ENCODE results near the gene HADHA.
A peak's percentile ranks its signal among the peaks of the same experiment; 100 is the strongest.

Gene HADHA

DNA sequence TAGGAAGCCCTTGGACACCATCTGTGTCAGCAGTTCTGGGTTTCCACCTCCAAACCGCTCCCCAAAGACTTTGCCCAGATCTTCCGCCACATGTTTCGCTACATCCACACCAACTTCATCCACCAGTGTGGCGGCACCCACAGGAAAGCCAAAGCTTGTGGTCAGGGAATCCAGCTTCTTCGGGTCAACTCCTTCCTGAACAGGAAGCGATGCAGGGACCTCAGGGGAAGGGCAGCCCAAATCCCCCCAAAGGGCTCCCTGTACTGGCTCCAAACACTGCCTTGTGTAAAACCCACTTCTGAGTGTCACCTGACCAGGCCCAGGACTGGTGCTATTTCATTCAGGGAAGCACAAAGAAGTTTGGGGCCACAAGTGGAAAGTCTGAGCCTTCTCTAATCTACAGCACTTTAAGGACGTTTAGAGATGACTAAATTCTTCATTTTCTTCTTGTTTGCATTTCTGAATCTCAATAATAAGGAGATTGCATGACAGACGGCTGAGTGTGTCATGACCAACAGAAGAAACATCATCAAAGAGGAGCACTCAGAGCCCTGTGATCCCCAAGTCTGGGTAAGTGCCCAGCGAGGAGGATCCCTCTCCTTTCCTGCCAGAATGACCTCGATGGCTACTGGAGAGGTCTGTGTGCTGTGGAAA, 50.7 kb downstream of the HADHA start:
- Mint-ChIP-seq H3K27me3 (no peaks in the 10 kb centered on the region), H3K27ac (no peak overlapping the region), H3K4me1 (no peaks in the 10 kb centered on the region), H3K36me3 (peaks cover 42% of the 10 kb centered on the region), H3K9me3 (no peaks in the 10 kb centered on the region), H3K4me3 (no peak overlapping the region)
- DNase-seq = no peak
- CTCF ChIA-PET = no interaction called here

GRCh38 chr2:26191316-26192159, 52.9 kb downstream of the HADHA start:
- Mint-ChIP-seq H3K36me3 (peaks cover 27% of the 10 kb centered on the region), H3K4me3 (no peak overlapping the region), H3K4me1 (peaks cover 3% of the 10 kb centered on the region), H3K27me3 (no peaks in the 10 kb centered on the region), H3K27ac (no peak overlapping the region), H3K9me3 (no peaks in the 10 kb centered on the region)
- DNase-seq = no peak
- CTCF ChIA-PET = interaction anchor here (0.6 kb wide), 2 partner anchors 52 to 487 kb away, joined by 3 read pairs; no protein-coding TSS in a partner anchor

DNA sequence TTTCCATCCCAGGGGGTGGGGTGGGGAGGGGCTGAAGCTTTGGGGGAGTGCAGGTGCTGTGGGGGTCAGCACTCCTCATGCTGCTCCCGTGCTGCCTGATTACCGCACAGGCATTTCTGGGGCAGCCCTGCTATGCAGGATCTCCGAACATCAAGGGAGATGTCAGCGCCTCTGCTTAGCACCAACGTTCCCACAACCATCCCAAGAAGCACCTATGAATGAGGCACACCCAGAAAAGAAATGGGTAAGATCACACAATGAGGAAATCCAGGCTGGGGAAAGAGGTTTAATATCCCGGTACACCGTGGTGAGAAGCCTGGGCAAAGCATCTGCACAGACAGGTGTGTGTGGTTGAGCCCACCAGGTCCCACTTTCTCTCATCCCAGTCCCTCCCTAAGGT, 54.1 kb downstream of the HADHA start:
- Mint-ChIP-seq H3K27me3 (peaks cover 9% of the 10 kb centered on the region), H3K36me3 (peaks cover 25% of the 10 kb centered on the region), H3K9me3 (no peaks in the 10 kb centered on the region), H3K4me1 (peaks cover 11% of the 10 kb centered on the region), H3K4me3 (no peak overlapping the region), H3K27ac (peak overlapping the region; percentile 33)
- DNase-seq = no peak
- CTCF ChIA-PET = interaction anchor here (1.6 kb wide), 1 partner anchor 19 kb away, joined by 3 read pairs; no protein-coding TSS in a partner anchor

DNA sequence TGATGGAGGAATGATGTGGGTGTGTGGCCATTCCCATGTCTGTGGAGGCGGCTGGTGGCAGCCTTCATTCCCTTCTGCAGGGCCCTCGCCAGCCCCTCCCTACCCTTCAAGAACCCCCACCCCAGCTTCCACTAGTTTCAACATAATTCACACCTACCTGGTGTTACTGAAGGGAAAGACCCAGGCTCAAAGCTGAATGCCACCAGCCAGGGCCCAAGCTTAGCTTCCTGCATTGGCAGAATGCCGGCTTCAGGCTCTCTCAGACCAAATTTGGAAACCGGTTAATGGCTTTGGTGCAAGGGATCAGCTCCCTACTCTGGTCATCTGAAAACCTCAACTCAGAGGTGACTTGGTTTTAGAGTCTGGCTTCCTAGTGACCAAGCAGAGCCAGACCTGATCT, 54.7 kb downstream of the HADHA start:
- H3K36me3 Mint-ChIP-seq = peaks cover 20% of the 10 kb centered on the region
- CTCF ChIA-PET = interaction anchor here (1.3 to 1.6 kb wide), 2 partner anchors 18 to 54 kb away, joined by 3 read pairs; no protein-coding TSS in a partner anchor
- H3K27me3 Mint-ChIP-seq = peaks cover 12% of the 10 kb centered on the region
- no peaks in the 10 kb centered on the region for H3K9me3 Mint-ChIP-seq
- peaks cover 13% of the 10 kb centered on the region for H3K4me1 Mint-ChIP-seq
- no peak overlapping the region for H3K4me3 Mint-ChIP-seq
- no peak for DNase-seq
- H3K27ac Mint-ChIP-seq = no peak overlapping the region

- no peak overlapping the region for H3K4me3 Mint-ChIP-seq
- CTCF ChIA-PET = interaction anchor here (1.3 to 1.6 kb wide), 2 partner anchors 18 to 54 kb away, joined by 3 read pairs; no protein-coding TSS in a partner anchor
Observed at GRCh38 chr2:26189123-26189522, 55.3 kb downstream of the HADHA start.

GRCh38 chr2:26187537-26188104, 56.8 kb downstream of the HADHA start:
- CTCF ChIA-PET = no interaction called here
- peaks cover 23% of the 10 kb centered on the region for H3K27me3 Mint-ChIP-seq
- no peak overlapping the region for H3K4me3 Mint-ChIP-seq
- peaks cover 5% of the 10 kb centered on the region for H3K36me3 Mint-ChIP-seq
- H3K4me1 Mint-ChIP-seq = peaks cover 18% of the 10 kb centered on the region
- no peak overlapping the region for H3K27ac Mint-ChIP-seq
- DNase-seq = no peak
- H3K9me3 Mint-ChIP-seq = no peaks in the 10 kb centered on the region

More at GRCh38 chr2:26189123-26189522, 55.3 kb downstream of the HADHA start:
- Mint-ChIP-seq H3K36me3 (peaks cover 14% of the 10 kb centered on the region), H3K9me3 (no peaks in the 10 kb centered on the region), H3K27ac (peak overlapping the region; percentile 67), H3K27me3 (peaks cover 12% of the 10 kb centered on the region), H3K4me1 (peaks cover 13% of the 10 kb centered on the region)
- DNase-seq = no peak

GRCh38 chr2:26187114-26187513, 57.3 kb downstream of the HADHA start:
- Mint-ChIP-seq H3K27me3 (peaks cover 28% of the 10 kb centered on the region), H3K36me3 (peaks cover 5% of the 10 kb centered on the region), H3K27ac (no peak overlapping the region), H3K9me3 (no peaks in the 10 kb centered on the region), H3K4me3 (peak overlapping the region; percentile 29), H3K4me1 (peaks cover 18% of the 10 kb centered on the region)
- CTCF ChIA-PET = no interaction called here
- no peak for DNase-seq

DNA sequence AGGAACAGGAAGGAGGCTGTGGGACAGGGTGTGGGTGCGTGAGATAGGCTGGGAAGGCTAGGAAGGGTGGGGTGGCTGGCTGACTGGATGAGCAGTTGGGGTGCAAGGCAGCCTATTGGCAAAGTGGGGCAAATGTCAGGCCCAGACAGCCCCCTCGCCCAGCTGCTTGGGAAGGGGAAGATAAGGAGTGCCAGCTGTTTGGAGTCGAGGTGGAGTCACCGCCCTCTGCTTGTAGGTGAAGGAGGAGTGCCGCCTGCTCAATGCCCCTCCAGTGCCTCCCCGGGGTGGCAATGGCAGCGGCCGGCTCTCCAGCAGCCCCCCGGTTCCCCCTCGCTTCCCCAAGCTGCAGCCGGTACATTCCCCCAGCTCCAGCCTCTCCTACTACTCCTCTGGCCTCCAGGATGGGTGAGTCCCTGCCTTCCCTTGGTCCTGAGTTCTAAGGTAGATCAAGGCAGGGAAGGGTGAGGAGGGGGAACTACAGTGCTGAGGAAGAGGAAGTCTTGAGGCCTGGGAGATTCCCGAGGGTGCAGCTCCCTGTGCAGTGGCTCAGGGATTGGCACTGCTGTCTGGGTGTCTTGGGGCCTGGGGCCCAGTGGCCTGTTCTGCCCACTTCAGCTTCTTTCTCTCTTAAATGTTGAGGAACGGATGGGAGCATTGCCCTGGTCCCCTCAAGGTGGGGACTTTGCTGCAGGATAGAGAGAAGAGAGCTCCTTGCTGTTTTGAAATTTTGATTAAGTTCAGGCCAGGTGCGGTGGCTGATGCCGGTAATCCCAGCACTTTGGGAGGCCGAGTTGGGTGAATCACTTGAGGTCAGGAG, 58.3 kb downstream of the HADHA start:
- CTCF ChIA-PET = no interaction called here
- Mint-ChIP-seq H3K27ac (no peak overlapping the region), H3K9me3 (no peaks in the 10 kb centered on the region), H3K4me3 (peak overlapping the region; percentile 78), H3K27me3 (peaks cover 35% of the 10 kb centered on the region), H3K36me3 (peaks cover 5% of the 10 kb centered on the region), H3K4me1 (peaks cover 18% of the 10 kb centered on the region)
- DNase-seq = no peak

GRCh38 chr2:26185304-26185928, 59.0 kb downstream of the HADHA start:
- H3K27me3 Mint-ChIP-seq = peaks cover 42% of the 10 kb centered on the region
- H3K4me1 Mint-ChIP-seq = peaks cover 18% of the 10 kb centered on the region
- H3K4me3 Mint-ChIP-seq = peak overlapping the region; percentile 78
- H3K9me3 Mint-ChIP-seq = no peaks in the 10 kb centered on the region
- H3K36me3 Mint-ChIP-seq = peaks cover 2% of the 10 kb centered on the region
- DNase-seq = no peak
- H3K27ac Mint-ChIP-seq = no peak overlapping the region
- CTCF ChIA-PET = interaction anchor here (0.6 to 1.7 kb wide), 8 partner anchors 9 to 332 kb away, joined by 3 to 6 read pairs (median 4); partner anchors contain the start of genes ASXL2 and KIF3C

- CTCF ChIA-PET = interaction anchor here (0.6 to 1.7 kb wide), 11 partner anchors 9 to 331 kb away, joined by 3 to 6 read pairs (median 4); partner anchors contain the start of genes ASXL2 and KIF3C
- Mint-ChIP-seq H3K27me3 (peaks cover 49% of the 10 kb centered on the region), H3K9me3 (no peaks in the 10 kb centered on the region), H3K27ac (no peak overlapping the region), H3K4me1 (peaks cover 18% of the 10 kb centered on the region), H3K36me3 (peaks cover 1% of the 10 kb centered on the region), H3K4me3 (peak overlapping the region; percentile 78)
- DNase-seq = peak; percentile 92
Observed at GRCh38 chr2:26184555-26185303, 59.7 kb downstream of the HADHA start.

DNA sequence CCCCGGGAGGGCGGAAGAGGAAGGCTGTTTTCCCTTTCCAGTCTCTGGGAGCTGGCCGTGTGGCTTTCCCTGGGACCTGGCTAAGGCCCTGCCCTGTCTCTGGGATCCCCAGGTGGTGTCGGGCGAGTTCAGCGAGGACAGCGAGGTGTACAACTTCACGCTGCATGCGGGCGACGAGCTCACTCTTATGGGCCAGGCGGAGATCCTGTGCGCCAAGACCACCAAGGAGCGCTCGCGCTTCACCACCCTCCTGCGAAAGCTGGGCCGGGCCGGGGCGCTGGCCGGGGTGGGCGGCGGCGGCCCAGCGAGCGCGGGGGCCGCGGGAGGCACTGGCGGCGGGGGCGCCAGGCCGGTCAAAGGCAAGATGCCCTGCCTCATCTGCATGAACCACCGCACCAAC, 60.3 kb downstream of the HADHA start:
- H3K4me1 Mint-ChIP-seq = peaks cover 22% of the 10 kb centered on the region
- H3K4me3 Mint-ChIP-seq = peak overlapping the region; percentile 55
- no peak for DNase-seq
- H3K9me3 Mint-ChIP-seq = no peaks in the 10 kb centered on the region
- CTCF ChIA-PET = interaction anchor here (1.0 to 1.7 kb wide), 9 partner anchors 8 to 331 kb away, joined by 3 to 6 read pairs (median 4); partner anchors contain the start of gene KIF3C
- H3K27me3 Mint-ChIP-seq = peaks cover 55% of the 10 kb centered on the region
- no peak overlapping the region for H3K27ac Mint-ChIP-seq
- peaks cover 1% of the 10 kb centered on the region for H3K36me3 Mint-ChIP-seq

DNA sequence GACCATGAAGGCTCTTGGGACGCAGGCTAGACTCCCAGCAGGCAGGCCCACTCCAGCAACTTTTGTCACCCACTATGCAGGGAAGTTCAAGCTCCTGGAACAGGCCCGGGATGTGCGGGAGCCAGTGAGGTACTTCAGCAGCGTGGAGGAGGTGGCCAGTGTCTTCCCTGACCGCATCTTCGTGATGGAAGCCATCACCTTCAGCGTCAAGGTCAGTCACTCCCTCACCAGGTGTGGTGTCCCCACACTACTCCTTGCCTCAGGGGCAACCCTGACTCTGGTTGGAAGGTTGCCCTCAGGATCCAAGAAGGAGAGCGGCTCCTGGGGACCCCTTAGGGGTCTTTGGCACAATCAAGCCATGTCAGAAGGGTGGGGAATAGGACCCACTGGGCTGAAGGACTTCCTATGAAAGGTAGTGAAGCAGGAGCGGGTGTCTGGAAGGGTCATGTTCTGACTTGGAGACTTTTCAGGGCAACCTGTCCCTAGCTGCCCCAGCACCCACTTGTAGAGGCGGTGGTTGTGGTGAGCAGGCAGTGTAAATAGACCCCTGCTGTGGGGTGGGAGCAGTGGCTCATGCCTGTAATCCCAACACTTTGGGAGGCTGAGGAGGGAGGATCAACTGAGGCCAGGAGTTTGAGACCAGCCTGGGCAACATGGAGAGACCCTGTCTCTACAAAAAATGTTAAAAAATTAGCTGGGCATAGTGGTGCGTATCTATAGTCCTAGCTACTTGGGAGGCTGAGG, 61.4 kb downstream of the HADHA start:
- H3K9me3 Mint-ChIP-seq = no peaks in the 10 kb centered on the region

More for the DNA sequence above, 61.4 kb downstream of the HADHA start:
- peaks cover 66% of the 10 kb centered on the region for H3K27me3 Mint-ChIP-seq
- peaks cover under 1% of the 10 kb centered on the region for H3K36me3 Mint-ChIP-seq
- DNase-seq = no peak
- H3K4me3 Mint-ChIP-seq = peak overlapping the region; percentile 23
- CTCF ChIA-PET = interaction anchor here (1.2 kb wide), 1 partner anchor 17 kb away, joined by 4 read pairs; no protein-coding TSS in a partner anchor
- peaks cover 22% of the 10 kb centered on the region for H3K4me1 Mint-ChIP-seq
- H3K27ac Mint-ChIP-seq = no peak overlapping the region
